Uterus (tissue), 4 donors: ENCODE results near the gene RNGTT. TPM values are rescaled to one million over a fixed set of nuclear protein-coding genes. Genes with fewer than 3 reads are reported as not detected.

Experiments
- DNase-seq, 2 donors: peaks; one replicate each; pipeline ENCODE4 v3.0.0-alpha.2; 2019 to 2020
- H3K27ac ChIP-seq, 2 donors: fragments of 200-600 bp; sonication (generic); 1 replicate in 1 of 2; 2 replicates in 1 of 2; pipeline ENCODE4 v1.5.1; 2016 to 2018
- H3K27me3 ChIP-seq, 2 donors: fragments of 200-600 bp; sonication (generic); one replicate each; pipeline ENCODE4 v1.5.1; 2018 to 2019; ENCODE audit warnings: control low read depth in 1 of 2
- H3K36me3 ChIP-seq, 2 donors: fragments of 200-600 bp; sonication (generic); one replicate each; pipeline ENCODE4 v1.5.1; 2019; ENCODE audit warnings: control low read depth in 1 of 2
- H3K4me1 ChIP-seq, 2 donors: fragments of 200-600 bp; sonication (generic); one replicate each; pipeline ENCODE4 v1.5.1; 2018 to 2019; ENCODE audit warnings: control low read depth in 1 of 2
- H3K4me3 ChIP-seq, 2 donors: fragments of 200-600 bp; sonication (generic); 1 replicate in 1 of 2; 2 replicates in 1 of 2; pipeline ENCODE4 v1.5.1; 2018 to 2019; ENCODE audit warnings: mild to moderate bottlenecking in 1 of 2
- H3K9me3 ChIP-seq, 2 donors: fragments of 200-600 bp; sonication (generic); one replicate each; pipeline ENCODE4 v1.5.1; 2019; ENCODE audit warnings: control low read depth in 1 of 2
- CTCF ChIP-seq, 4 experiments: fragments of 200-600 bp in 2 of 4; fragments of 450-650 bp in 2 of 4; sonication (generic) in 2 of 4; IDR thresholded peaks; one replicate each; pipeline ENCODE4 v1.5.1; 2016 to 2019; ENCODE audit warnings: antibody characterized with exemption in 4 of 4, mild to moderate bottlenecking in 2 of 4, moderate library complexity in 1 of 4
- POLR2A ChIP-seq, 2 donors: fragments of 450-650 bp; IDR thresholded peaks; one replicate each; pipeline ENCODE4 v1.6.1; 2016; ENCODE audit warnings: antibody characterized with exemption in 2 of 2, mild to moderate bottlenecking in 1 of 2, moderate library complexity in 1 of 2
- intact Hi-C: fragments of 100-400 bp; cut with DNase I; formaldehyde crosslinking; loops from one replicate; pipeline ENCODE4 v1.15.1; 2023; ENCODE audit warnings: low total_unique reads
- total RNA-seq, 4 donors: library from RNA; depleted of rRNA in 3 of 4; stranded (reverse); fragments of >200 nt in 3 of 4; gene quantifications; one replicate each; pipeline versions ENCODE4 v1.1.0 to v1.2.4, GENCODE V29; 2014 to 2023
- donor health status: DM: yes; HTN: yes; CAD: no.

The RNGTT gene
- total RNA-seq, 4 donors from 2014 or later, result 7.4 to 45.7 (median 16.1) TPM

- no peak for DNase-seq
- TF ChIP-seq CTCF (IDR thresholded peaks at IDR 0.05), result no peak
- TF ChIP-seq POLR2A (IDR thresholded peaks at IDR 0.05), result no peak
- Histone ChIP-seq H3K9me3 (no peaks in the 10 kb centered on the region), H3K4me1 (no peaks in the 10 kb centered on the region), H3K4me3 (no peak overlapping the region), H3K27me3 (no peaks in the 10 kb centered on the region), H3K36me3 (no peaks in the 10 kb centered on the region), H3K27ac (no peak overlapping the region)
- intact Hi-C loops, result no loop called here
These were observed 67.5 kb downstream of the RNGTT start for GRCh38 chr6:88895911-88896310.

GRCh38 chr6:88890860-88891845 is 72.3 kb downstream of the RNGTT start:
- Histone ChIP-seq H3K9me3 (no peaks in the 10 kb centered on the region), H3K27ac (no peak overlapping the region), H3K27me3 (no peaks in the 10 kb centered on the region), H3K4me1 (no peaks in the 10 kb centered on the region), H3K4me3 (no peak overlapping the region), H3K36me3 (no peaks in the 10 kb centered on the region)
- no peak for TF ChIP-seq CTCF (IDR thresholded peaks at IDR 0.05)
- no peak for TF ChIP-seq POLR2A (IDR thresholded peaks at IDR 0.05)
- DNase-seq, result no peak
- intact Hi-C loops, result no loop called here

- intact Hi-C loops, result no loop called here
- no peaks in the 10 kb centered on the region for H3K36me3 ChIP-seq
These were observed 73.0 kb downstream of the RNGTT start for GRCh38 chr6:88890394-88890793.

GRCh38 chr6:88884361-88884760 is 79.1 kb downstream of the RNGTT start:
- Histone ChIP-seq H3K27ac (no peak overlapping the region), H3K4me3 (no peak overlapping the region), H3K9me3 (no peaks in the 10 kb centered on the region), H3K4me1 (no peaks in the 10 kb centered on the region), H3K27me3 (no peaks in the 10 kb centered on the region), H3K36me3 (no peaks in the 10 kb centered on the region)
- intact Hi-C loops, result no loop called here
- no peak for TF ChIP-seq CTCF (IDR thresholded peaks at IDR 0.05)
- no peak for TF ChIP-seq POLR2A (IDR thresholded peaks at IDR 0.05)
- no peak for DNase-seq

More at GRCh38 chr6:88890394-88890793, 73.0 kb downstream of the RNGTT start:
- Histone ChIP-seq H3K27me3 (no peaks in the 10 kb centered on the region), H3K4me3 (no peak overlapping the region), H3K27ac (no peak overlapping the region), H3K4me1 (no peaks in the 10 kb centered on the region), H3K9me3 (no peaks in the 10 kb centered on the region)
- no peak for DNase-seq
- TF ChIP-seq POLR2A (IDR thresholded peaks at IDR 0.05), result no peak
- no peak for TF ChIP-seq CTCF (IDR thresholded peaks at IDR 0.05)

- Histone ChIP-seq H3K36me3 (no peaks in the 10 kb centered on the region), H3K4me3 (no peak overlapping the region), H3K9me3 (no peaks in the 10 kb centered on the region), H3K4me1 (no peaks in the 10 kb centered on the region), H3K27ac (no peak overlapping the region), H3K27me3 (no peaks in the 10 kb centered on the region)
- DNase-seq, result no peak
- intact Hi-C loops, result no loop called here
- no peak for TF ChIP-seq POLR2A (IDR thresholded peaks at IDR 0.05)
- no peak for TF ChIP-seq CTCF (IDR thresholded peaks at IDR 0.05)
These were observed 80.9 kb downstream of the RNGTT start for GRCh38 chr6:88882536-88882935.
